Smooth muscle cell of the brain vasculature (primary cell): ENCODE results near the gene RET.

Experiments used
- DNase-seq: peaks from one replicate; pipeline ENCODE4 v3.0.0-alpha.2; 2012; ENCODE audit warnings: low read depth, low spot score

The RET gene

GRCh38 chr10:43061760-43062159 lies 15.1 kb upstream of the RET start:
- DNase-seq = no peak

GRCh38 chr10:43062402-43063160 lies 14.3 kb upstream of the RET start:
- no peak for DNase-seq

- no peak for DNase-seq
Measured at GRCh38 chr10:43064331-43065075, 12.4 kb upstream of the RET start.

- no peak for DNase-seq
Measured at GRCh38 chr10:43065234-43065633, 11.6 kb upstream of the RET start.

GRCh38 chr10:43065761-43066160 lies 11.1 kb upstream of the RET start:
- DNase-seq = no peak

GRCh38 chr10:43066481-43066880 lies 10.4 kb upstream of the RET start:
- DNase-seq = no peak

- no peak for DNase-seq
Measured at GRCh38 chr10:43067391-43068135, 9.3 kb upstream of the RET start.

GRCh38 chr10:43068136-43068395 lies 8.8 kb upstream of the RET start:
- DNase-seq = no peak

GRCh38 chr10:43068471-43069210 lies 8.2 kb upstream of the RET start:
- no peak for DNase-seq

- no peak for DNase-seq
Measured at GRCh38 chr10:43069211-43069515, 7.7 kb upstream of the RET start.

- no peak for DNase-seq
Measured at GRCh38 chr10:43069579-43069978, 7.3 kb upstream of the RET start.

GRCh38 chr10:43070121-43071085 lies 6.5 kb upstream of the RET start:
- no peak for DNase-seq

GRCh38 chr10:43071865-43072650 lies 4.8 kb upstream of the RET start:
- DNase-seq = no peak

- DNase-seq = no peak
Measured at GRCh38 chr10:43073191-43073590, 3.7 kb upstream of the RET start.

- no peak for DNase-seq
Measured at GRCh38 chr10:43073721-43074120, 3.1 kb upstream of the RET start.

- no peak for DNase-seq
Measured at GRCh38 chr10:43074409-43074808, 2.5 kb upstream of the RET start.

- no peak for DNase-seq
Measured at GRCh38 chr10:43074827-43075611, 1.9 kb upstream of the RET start.

GRCh38 chr10:43075612-43076003 lies 1.3 kb upstream of the RET start:
- DNase-seq = no peak

- DNase-seq = no peak
Measured at GRCh38 chr10:43076311-43076875, 476 bp upstream of the RET start.
